MCF 10A (cell line): ENCODE data around the gene MAP1LC3C. TPM values are rescaled to one million over a fixed set of nuclear protein-coding genes. Genes with fewer than 3 reads are reported as not detected.

Source experiments
- BruUV-seq: library from RNA; stranded (reverse); fragments of 400-500 nt; replicated peaks from 2 replicates; lab custom pipeline; 2021; lab: Mats Ljungman, UMichigan
- CTCF ChIA-PET: fragments of 300-600 bp; sonication (Branson Sonifier 250); formaldehyde crosslinking; extraction: SDS; loops from one replicate; lab custom pipeline; 2021; ENCODE audit warnings: antibody characterized with exemption, inconsistent platforms; lab: Yijun Ruan, JAX
- POLR2A ChIA-PET: fragments of 300-600, 350-650 bp; sonication (Branson Sonifier 250); formaldehyde crosslinking; extraction: SDS; loops from one replicate; lab custom pipeline; 2020; ENCODE audit warnings: antibody characterized with exemption, inconsistent platforms; lab: Yijun Ruan, JAX
- DNase-seq: peaks from one replicate; pipeline ENCODE4 v3.0.0-alpha.2; 2018; ENCODE audit not compliant: unreplicated experiment
- H3K27ac Mint-ChIP-seq: one replicate; pipeline ENCODE4 v1.8.0; 2022; ENCODE audit warnings: mild to moderate bottlenecking, low read depth, mixed read lengths; ENCODE audit not compliant: unreplicated experiment
- H3K27me3 Mint-ChIP-seq: one replicate; pipeline ENCODE4 v1.8.0; 2022; ENCODE audit warnings: mixed read lengths; ENCODE audit not compliant: insufficient read depth, unreplicated experiment
- H3K36me3 Mint-ChIP-seq: one replicate; pipeline ENCODE4 v1.8.0; 2022; ENCODE audit warnings: mild to moderate bottlenecking, moderate library complexity, mixed read lengths; ENCODE audit not compliant: insufficient read depth, unreplicated experiment
- H3K4me1 Mint-ChIP-seq: one replicate; pipeline ENCODE4 v1.8.0; 2022; ENCODE audit warnings: mixed read lengths; ENCODE audit not compliant: insufficient read depth, unreplicated experiment
- H3K4me3 Mint-ChIP-seq: one replicate; pipeline ENCODE4 v1.8.0; 2022; ENCODE audit warnings: mild to moderate bottlenecking, moderate library complexity, mixed read lengths; ENCODE audit not compliant: unreplicated experiment
- H3K9me3 Mint-ChIP-seq: one replicate; pipeline ENCODE4 v1.8.0; 2022; ENCODE audit warnings: mixed read lengths; ENCODE audit not compliant: unreplicated experiment
- intact Hi-C: fragments of 100-400 bp; cut with micrococcal nuclease; formaldehyde crosslinking; loops from 2 replicates; pipeline ENCODE4 v1.14.1; 2022
- total RNA-seq: library from RNA; stranded (reverse); gene quantifications from 2 replicates; pipeline ENCODE4 v1.2.3, GENCODE V29; 2022
- TF ChIP-seq, protein P1 (sequence below): fragments of 200-600 bp; IDR thresholded peaks from one replicate; pipeline ENCODE4 v1.8.0; 2022; ENCODE audit warnings: antibody characterized with exemption, mild to moderate bottlenecking; ENCODE audit not compliant: unreplicated experiment

MAP1LC3C gene
- total RNA-seq, 1 experiment from 2014 or later: not detected

DNA sequence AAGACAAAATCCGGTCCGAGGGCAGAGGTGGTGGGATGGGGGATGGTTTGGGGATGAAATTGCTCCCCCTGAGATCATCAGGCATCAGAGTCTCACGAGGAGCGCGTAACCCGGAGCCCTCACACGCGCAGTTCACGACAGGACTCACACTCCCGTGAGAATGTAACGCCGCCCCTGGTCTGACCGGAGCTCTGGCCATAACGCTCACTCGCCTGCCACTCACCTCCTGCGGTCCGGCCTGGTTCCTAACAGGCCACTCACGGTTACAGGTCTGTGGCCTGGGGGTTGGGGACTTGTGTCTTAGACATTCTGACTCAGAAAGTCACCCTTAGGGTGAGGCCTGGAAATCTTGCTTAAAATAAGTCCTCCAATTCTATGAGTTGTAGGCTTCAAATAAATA, 19.8 kb downstream of the MAP1LC3C start:
- Mint-ChIP-seq H3K4me3 (no peak overlapping the region), H3K27ac (no peak overlapping the region), H3K36me3 (no peaks in the 10 kb centered on the region), H3K4me1 (no peaks in the 10 kb centered on the region), H3K27me3 (no peaks in the 10 kb centered on the region), H3K9me3 (no peaks in the 10 kb centered on the region)
- ChIA-PET POLR2A (interaction anchor here (0.7 kb wide), 1 partner anchor 64 kb away, joined by 4 read pairs; no protein-coding TSS in a partner anchor), CTCF (interaction anchor here (0.5 to 1.1 kb wide), 3 partner anchors 19 to 568 kb away, joined by 3 read pairs; no protein-coding TSS in a partner anchor)
- DNase-seq: no peak
- TF ChIP-seq, protein P1, sequence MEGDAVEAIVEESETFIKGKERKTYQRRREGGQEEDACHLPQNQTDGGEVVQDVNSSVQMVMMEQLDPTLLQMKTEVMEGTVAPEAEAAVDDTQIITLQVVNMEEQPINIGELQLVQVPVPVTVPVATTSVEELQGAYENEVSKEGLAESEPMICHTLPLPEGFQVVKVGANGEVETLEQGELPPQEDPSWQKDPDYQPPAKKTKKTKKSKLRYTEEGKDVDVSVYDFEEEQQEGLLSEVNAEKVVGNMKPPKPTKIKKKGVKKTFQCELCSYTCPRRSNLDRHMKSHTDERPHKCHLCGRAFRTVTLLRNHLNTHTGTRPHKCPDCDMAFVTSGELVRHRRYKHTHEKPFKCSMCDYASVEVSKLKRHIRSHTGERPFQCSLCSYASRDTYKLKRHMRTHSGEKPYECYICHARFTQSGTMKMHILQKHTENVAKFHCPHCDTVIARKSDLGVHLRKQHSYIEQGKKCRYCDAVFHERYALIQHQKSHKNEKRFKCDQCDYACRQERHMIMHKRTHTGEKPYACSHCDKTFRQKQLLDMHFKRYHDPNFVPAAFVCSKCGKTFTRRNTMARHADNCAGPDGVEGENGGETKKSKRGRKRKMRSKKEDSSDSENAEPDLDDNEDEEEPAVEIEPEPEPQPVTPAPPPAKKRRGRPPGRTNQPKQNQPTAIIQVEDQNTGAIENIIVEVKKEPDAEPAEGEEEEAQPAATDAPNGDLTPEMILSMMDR: no peak
- intact Hi-C loops: no loop called here
- no TSS peak for BruUV-seq

DNA sequence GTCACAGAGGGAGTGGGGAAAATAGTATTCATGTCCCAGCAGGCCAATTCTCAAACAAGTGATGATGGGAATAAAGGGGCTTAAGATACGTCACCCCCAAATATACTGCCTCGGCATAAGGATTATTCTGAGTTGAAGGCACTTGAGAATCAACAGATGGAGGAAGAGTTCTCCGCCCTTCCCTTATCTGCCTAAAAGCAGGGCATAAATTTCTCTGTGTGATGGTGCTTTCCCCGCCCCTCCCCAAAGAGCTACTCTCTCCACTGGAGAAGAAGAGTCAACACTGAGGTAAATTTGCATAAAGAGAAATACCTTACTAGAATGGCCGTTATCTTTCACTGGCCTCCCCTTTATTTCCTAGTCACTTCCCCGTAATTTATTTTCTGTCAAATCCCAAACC, 22.7 kb downstream of the MAP1LC3C start:
- intact Hi-C loops: no loop called here
- DNase-seq: no peak
- no peaks in the 10 kb centered on the region for H3K4me1 Mint-ChIP-seq
- H3K36me3 Mint-ChIP-seq: no peaks in the 10 kb centered on the region
- CTCF ChIA-PET: interaction anchor here (0.7 to 2.9 kb wide), 8 partner anchors 10 to 370 kb away, joined by 3 to 16 read pairs (median 4); partner anchors contain the start of gene MAP1LC3C
- POLR2A ChIA-PET: no interaction called here
- TF ChIP-seq, protein P1: no peak
- no peak overlapping the region for H3K27ac Mint-ChIP-seq
- BruUV-seq: no TSS peak
- no peak overlapping the region for H3K4me3 Mint-ChIP-seq
- H3K27me3 Mint-ChIP-seq: no peaks in the 10 kb centered on the region
- no peaks in the 10 kb centered on the region for H3K9me3 Mint-ChIP-seq

DNA sequence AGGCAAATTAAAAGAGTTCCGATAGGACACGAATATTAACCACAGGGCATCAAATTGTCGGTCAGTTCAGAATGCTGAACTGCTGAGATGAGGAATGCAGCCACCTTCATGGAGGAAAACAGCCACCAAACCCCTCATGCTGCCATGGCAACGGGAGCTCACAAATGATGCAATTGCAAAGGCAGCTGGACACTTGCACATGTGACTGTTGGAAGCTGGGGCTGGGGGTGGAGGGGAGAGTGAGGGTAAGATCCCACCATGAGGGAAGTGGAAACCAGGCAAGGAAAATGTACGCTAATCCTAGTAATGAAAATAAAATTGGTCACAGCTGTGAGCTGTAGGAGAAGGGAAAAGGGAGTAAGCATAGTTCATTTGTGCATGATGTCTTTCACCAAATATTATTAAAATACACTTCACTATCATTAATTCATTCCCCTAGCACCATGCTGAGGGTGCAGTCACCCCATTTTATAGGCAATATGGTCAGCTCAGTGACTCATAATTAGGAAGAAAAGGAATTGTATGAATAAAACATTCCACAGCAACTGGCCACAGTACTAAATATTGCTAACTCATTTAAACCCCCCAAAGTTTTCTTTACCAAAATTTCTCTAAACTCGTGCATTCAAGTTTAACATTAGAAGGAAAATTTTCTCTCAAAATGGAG, 26.1 kb downstream of the MAP1LC3C start:
- no TSS peak for BruUV-seq
- TF ChIP-seq, protein P1: no peak
- POLR2A ChIA-PET: no interaction called here
- no peak for DNase-seq
- no peak overlapping the region for H3K4me3 Mint-ChIP-seq
- CTCF ChIA-PET: interaction anchor here (0.6 to 2.0 kb wide), 6 partner anchors 12 to 483 kb away, joined by 3 to 5 read pairs (median 3); no protein-coding TSS in a partner anchor
- no peaks in the 10 kb centered on the region for H3K36me3 Mint-ChIP-seq
- H3K27ac Mint-ChIP-seq: no peak overlapping the region
- intact Hi-C loops: no loop called here
- H3K27me3 Mint-ChIP-seq: no peaks in the 10 kb centered on the region
- H3K4me1 Mint-ChIP-seq: no peaks in the 10 kb centered on the region
- H3K9me3 Mint-ChIP-seq: no peaks in the 10 kb centered on the region

DNA sequence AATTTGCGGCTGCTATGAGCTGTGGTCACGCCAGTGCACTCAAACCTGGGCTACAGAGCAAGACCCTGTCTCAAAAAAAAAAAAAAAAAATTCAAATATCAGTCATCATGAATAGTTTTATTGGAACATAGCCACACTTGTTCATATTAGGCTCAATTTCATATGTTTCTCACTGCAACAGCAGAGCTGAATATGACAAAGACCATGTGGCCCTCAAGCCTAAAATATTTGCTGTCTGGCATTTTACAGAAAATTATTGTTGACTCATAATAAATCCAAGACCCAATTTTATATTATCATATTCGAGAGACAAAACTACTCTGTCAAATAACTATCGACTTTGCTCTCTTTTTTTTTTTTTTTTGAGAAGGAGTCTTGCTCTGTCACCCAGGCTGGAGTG, 30.3 kb downstream of the MAP1LC3C start:
- Mint-ChIP-seq H3K27me3 (no peaks in the 10 kb centered on the region), H3K4me3 (no peak overlapping the region), H3K27ac (no peak overlapping the region), H3K36me3 (no peaks in the 10 kb centered on the region), H3K9me3 (no peaks in the 10 kb centered on the region), H3K4me1 (no peaks in the 10 kb centered on the region)
- ChIA-PET CTCF (interaction anchor here (0.7 to 1.6 kb wide), 2 partner anchors 17 to 159 kb away, joined by 3 to 5 read pairs; no protein-coding TSS in a partner anchor), POLR2A (interaction anchor here (0.7 kb wide), 1 partner anchor 8 kb away, joined by 3 read pairs; no protein-coding TSS in a partner anchor)
- no TSS peak for BruUV-seq
- DNase-seq: no peak
- TF ChIP-seq, protein P1: no peak
- intact Hi-C loops: no loop called here
